Occipital lobe (tissue), 2 donors: ENCODE data around the gene DRGX. TPM values are rescaled to one million over a fixed set of nuclear protein-coding genes. Genes with fewer than 3 reads are reported as not detected.

Experiments used
- DNase-seq: peaks from one replicate; lab custom pipeline; 2025; lab: John Stamatoyannopoulos, UW
- total RNA-seq: library from RNA; depleted of rRNA; stranded (reverse); fragments of >200 nt; gene quantifications from one replicate; pipeline ENCODE4 v1.2.3, GENCODE V29; 2014

The DRGX gene
- total RNA-seq, 1 donor from 2014 or later = not detected

DNA sequence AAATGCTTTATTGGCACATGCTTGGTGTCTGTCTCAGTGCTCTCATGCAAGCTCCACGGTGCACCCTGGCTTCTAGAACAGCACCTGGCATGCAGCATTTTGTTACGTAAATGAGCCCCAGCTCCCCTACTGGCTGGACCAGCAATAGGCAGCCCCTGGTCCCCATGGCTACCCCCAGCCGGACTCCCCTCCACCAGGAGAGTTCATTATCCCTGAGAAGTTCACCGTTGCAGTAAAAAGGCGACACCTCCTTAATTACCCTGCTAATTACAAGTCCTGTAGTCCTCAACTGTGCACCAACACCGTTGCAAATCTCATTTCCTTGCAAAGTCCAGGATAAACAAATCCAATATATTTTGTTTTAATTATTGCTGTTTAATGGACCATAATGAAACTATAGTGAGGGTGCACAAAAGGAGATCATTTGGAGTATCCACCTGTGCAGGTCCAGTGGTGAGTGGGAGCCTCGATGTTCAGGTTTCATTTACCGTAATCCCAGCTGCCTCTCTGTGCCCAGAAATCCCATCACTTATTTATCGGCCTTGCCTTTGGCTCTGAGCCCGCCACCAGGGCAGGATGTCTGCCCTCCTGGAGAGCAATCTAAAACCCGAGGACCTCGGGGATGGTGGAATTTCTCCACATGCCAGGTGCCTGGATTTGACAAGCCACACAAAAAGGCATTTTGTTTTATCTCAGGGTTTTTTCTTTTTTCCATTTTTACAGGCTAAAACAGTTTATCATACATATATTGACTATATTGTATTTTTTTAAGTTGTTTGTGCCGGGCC, 12.8 kb upstream of the DRGX start:
- DNase-seq = no peak

- peak; percentile 10 for DNase-seq
These were observed 11.8 kb upstream of the DRGX start for GRCh38 chr10:49407552-49408137.

- no peak for DNase-seq
These were observed 11.3 kb upstream of the DRGX start for GRCh38 chr10:49407151-49407550.

DNA sequence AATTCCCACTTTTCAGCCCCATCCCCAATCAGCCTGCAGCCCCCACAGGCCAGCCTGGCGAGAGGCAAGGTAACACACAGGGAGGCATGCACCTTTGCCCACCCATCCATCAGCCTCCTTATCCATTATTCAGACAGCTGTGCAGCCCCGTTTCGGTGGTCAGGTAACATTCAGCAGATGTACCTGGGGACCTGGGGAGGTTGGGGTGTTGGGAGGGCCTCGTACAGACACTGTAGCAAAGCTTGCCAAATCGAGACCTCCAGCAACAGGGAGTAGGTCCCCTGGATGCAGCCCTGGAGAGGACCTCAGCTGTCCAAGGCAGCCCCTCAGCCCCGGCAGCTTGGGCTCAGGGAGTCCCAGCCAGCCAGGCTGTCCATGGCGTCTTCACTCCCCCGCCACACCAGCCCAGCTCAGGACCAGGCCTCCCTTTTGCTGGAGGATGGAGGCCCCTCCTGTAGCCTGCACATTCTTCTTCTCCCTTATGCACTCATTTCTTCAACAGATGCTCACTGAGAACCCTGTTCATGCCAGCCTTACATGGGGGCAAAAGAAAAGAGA, 8.5 kb upstream of the DRGX start:
- no peak for DNase-seq

- DNase-seq = no peak
These were observed 7.5 kb upstream of the DRGX start for GRCh38 chr10:49403363-49403762.

DNA sequence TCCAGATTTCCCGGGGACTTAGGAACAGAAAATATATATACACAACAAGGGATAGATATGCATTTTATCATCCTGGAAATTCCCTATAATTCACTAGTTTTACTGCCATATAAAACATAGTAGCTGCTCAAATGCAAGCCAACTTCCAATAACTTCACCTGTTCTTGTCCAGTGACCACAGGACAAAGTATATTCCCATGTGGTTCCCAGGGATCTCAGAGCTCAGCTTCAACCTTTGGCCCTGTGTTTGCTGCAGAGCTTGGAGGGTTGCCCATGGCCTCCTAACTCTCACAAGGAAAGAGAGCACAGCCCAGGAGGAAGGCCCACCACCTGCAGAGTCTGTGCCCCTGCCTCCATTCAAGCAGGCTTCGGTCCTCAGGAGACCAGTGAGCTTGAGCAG, 4.5 kb upstream of the DRGX start:
- no peak for DNase-seq

DNA sequence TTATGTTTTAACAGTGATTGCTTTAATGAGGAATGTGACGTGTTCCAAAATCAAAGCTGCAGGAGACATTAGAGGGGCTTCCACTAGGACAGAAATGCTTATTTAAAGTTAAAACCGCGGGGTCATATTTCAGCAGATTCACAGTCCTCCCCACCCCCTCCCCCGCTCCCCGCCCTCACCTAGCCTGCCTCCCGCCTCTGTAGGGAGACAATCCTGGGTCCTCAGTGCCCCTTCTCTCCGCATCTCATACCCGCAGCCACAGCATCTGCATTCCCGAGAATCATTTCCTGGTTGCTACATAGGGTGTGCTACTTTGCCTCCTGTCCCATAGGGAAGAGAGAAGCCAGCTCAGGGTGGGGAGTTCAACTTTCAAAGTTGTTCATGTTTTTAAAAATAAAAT, 3.1 kb upstream of the DRGX start:
- DNase-seq = no peak

DNA sequence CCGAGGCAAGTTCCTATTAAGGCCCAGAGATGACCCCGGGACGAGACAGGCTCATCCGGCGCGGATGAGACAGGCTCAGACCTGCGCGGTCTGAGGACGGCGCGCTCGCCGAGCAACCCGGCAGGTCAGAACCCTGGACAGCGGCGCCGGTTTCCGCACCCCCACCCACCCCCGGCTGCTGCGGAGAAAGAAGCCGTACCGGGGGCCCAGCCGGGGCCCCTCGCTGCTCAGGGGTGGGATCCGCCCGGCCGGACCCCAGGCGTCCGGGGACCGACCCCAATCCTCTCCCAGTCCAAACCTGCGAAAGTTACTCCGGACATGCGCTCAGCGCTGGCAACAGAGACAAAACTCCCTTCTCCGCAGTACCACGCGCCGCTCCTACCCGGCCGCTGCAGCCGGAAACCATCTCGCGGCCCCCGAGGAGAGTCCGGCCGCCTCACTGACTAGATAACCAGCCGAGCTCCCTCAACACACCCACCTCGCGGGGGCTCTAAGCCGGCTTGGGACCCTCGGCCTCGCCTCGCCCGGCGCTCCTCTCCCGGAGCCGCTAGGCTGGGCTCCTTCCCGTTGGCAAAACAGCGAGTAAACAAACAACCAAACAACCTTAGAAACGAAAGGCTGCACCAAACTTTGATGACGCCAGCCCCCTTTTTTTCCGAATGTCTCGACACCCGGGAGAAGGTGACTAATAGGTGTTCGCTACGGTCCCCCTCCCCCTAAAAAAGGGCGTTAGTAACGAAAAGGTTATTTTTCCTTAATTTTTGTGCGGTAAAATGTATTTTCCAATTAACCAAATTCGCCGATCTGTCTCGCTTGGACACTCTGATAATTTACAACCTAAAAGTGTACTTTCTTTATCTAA, 2.3 kb upstream of the DRGX start:
- peak; percentile 4 for DNase-seq

GRCh38 chr10:49397036-49397999, 1.4 kb upstream of the DRGX start:
- DNase-seq = no peak

GRCh38 chr10:49396666-49396999, 744 bp upstream of the DRGX start:
- DNase-seq = no peak

DNA sequence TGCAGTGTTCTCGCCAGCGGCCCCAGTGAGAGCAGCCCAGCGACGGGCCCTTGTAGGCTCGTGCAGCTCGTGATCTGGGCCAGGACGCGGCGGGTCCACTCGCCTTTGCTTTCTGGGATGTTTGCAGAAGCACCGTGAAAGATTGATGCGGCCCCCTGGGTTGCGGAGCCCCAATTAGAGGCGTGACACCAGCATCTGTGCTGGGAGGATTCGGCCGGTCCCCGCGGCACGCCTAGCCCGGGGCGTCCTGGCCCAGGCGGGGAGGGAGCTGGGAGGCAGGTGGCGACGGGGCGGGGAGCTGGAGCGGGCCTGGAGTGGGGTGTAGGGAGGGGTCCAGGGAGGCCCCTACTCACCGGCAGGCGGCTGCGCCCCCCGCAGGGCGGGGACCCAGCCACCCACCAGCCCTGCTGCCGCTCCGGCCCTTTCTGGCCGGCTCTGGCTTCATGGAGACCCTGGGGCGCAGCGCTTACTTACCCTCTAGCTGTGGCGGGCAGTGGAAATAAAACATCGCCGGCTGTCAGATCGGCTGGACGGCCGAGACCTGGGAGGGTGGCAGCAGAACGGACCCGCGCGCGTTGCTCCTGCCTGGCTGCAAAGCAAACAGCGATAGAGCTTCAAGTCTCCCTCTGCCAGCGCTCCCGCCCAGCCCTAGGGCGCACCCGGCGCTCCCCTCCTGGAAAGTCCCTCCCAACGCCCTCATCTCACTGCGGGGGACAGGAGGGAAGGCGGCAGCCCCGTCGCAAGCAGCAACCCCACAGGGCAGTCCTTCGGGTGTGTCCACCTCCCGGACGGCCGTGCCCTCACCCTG, 752 bp downstream of the DRGX start:
- DNase-seq = no peak

- no peak for DNase-seq
These were observed 2.1 kb downstream of the DRGX start for GRCh38 chr10:49393757-49394156.

- DNase-seq = no peak
These were observed 2.6 kb downstream of the DRGX start for GRCh38 chr10:49393301-49393700.

GRCh38 chr10:49389361-49389933, 6.4 kb downstream of the DRGX start:
- no peak for DNase-seq

DNA sequence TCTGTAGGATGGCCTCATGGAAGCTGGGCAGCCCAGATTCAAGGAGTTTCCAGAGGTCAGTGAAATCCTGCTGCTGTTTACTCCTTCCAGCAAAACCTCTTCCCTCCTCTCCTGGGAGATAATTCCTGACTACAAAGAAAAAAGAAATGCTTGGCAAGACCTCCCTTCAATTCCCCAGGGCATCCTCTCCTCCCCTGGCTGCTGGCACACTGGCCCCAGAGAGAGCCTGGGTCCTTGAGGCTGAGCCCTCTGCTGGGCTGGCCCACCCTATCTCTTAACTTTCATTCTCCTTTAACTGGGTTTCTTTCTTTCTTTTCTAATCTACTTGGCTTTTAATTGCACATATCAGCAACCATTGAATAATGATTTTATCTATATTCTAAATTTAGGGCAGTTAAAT, 7.7 kb downstream of the DRGX start:
- DNase-seq = no peak

DNA sequence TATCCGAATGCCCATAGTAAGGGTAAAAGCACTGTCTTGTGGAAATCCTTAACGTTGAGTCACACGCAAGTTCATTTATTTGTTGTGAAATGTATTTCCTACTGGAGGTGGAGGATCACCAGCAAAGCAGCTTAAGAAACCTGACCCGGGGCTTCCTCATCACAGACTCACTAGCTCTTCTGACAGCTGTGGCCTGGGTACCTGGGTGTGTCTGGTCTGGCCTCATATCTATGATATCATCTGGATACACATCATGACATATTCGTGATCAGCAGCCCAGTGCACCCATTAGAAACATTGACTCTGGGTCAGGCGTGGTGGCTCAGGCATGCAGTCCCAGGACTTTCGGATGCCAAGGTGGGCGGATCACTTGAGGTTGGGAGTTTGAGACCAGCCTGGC, 8.8 kb downstream of the DRGX start:
- DNase-seq = no peak

DNA sequence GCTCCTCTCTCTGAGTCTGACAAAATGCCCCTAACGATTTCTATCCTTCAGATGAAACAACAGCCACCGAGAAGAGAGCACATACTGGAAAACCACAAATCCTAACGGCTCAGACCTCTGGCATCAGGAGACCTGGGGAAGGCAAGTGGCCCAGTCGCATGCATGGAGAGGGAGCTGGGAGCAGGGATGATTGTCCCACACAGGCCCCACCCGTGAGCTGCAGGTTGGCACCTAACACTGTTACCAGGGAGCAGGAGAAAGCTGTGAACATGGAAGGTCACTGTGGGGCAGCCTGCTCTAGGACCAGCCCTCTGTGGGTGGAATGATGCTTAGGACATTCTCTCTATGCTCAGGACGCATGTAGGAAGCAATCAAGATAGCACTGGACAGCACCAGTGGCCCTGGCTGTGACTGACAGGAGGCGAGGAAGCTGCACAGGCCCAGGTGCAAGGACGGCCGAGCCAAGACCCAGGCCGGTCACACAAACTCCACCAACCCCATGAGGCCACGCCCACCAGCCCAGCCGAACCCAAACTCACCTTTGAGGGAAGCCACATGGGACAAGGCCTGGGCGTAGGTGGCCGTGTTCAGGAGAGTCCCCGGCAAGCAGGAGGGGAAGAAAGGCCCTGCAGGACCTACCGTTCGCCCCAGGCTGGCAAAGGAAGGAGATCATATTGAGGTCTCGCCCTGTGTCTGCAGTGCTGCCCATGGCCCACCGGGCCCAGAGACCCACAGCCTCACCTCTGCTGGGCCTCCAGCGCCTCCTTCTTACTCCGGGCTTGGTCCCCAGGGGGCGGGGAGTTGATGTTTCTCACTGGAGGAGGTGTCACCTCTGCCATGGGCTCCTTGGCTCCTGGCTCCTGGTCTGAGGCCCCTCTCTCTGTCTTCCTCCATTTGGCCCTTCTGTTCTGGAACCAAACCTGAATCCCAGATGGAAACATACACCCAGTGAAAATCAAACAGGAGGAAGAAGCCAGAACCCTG, 9.7 kb downstream of the DRGX start:
- no peak for DNase-seq

- DNase-seq = no peak
These were observed 11.5 kb downstream of the DRGX start for GRCh38 chr10:49384268-49384953.
